HepG2 (cell line): ENCODE results near the gene TRIM67. TPM values are rescaled to one million over a fixed set of nuclear protein-coding genes. Genes with fewer than 3 reads are reported as not detected.
A peak's percentile ranks its signal among the peaks of the same experiment; 100 is the strongest.

Source experiments
- ATAC-seq: fragments of 200-7000 bp; cut with Tn5 transposase; 3 replicates; pipeline ENCODE4 v1.9.1; 2020; ENCODE audit warnings: mild to moderate bottlenecking, moderate library complexity
- BruUV-seq: library from RNA; stranded (reverse); fragments of 400-500 nt; replicated peaks from 2 replicates; lab custom pipeline; 2021; lab: Mats Ljungman, UMichigan
- CTCF ChIA-PET: fragments of 300-600 bp; formaldehyde crosslinking; extraction: SDS; loops from one replicate; lab custom pipeline; 2021; ENCODE audit warnings: low total read pairs, inconsistent platforms, low intra/inter-chr PET ratio; lab: Yijun Ruan, JAX
- POLR2A ChIA-PET: fragments of 350-600 bp; sonication (Branson Sonifier 250); formaldehyde crosslinking; loops from one replicate; lab custom pipeline; 2020; ENCODE audit warnings: antibody characterized with exemption, inconsistent platforms; lab: Yijun Ruan, JAX
- DNase-seq: peaks from one replicate; pipeline ENCODE4 v3.0.0-alpha.2; 2015; ENCODE audit warnings: low spot score
- FAIRE-seq: peaks from 3 replicates; lab custom pipeline; 2011; peaks lifted over from hg19 to GRCh38; lab: Jason Lieb, UNC
- H2AFZ ChIP-seq: one replicate; pipeline ENCODE4 v1.6.1; 2011; ENCODE audit warnings: low read length, inconsistent platforms
- H3K27ac ChIP-seq: fragments of 300-600 bp; 3 replicates; pipeline ENCODE4 v1.8.0; 2011; ENCODE audit warnings: mixed run types, mild to moderate bottlenecking, mixed read lengths, low read length, inconsistent platforms; ENCODE audit not compliant: insufficient read depth; ENCODE audit errors: extremely low read length
- H3K27me3 ChIP-seq, 2 experiments: fragments of 200-600 bp in 1 of 2; 2 replicates in 1 of 2; 3 replicates in 1 of 2; pipeline versions ENCODE4 v1.6.0 to v1.8.0; 2011; ENCODE audit warnings: low read length in 2 of 2, mild to moderate bottlenecking in 2 of 2, moderate library complexity in 2 of 2, inconsistent platforms in 1 of 2; ENCODE audit not compliant: insufficient read depth in 2 of 2, control insufficient read depth in 1 of 2
- H3K36me3 ChIP-seq, 2 experiments: fragments of 200-600 bp in 1 of 2; replicated peaks in 1 of 2; 2 replicates in 1 of 2; 3 replicates in 1 of 2; pipeline versions ENCODE4 v1.5.1 to v1.8.0; 2011; ENCODE audit warnings: low read length in 2 of 2, inconsistent platforms in 1 of 2; ENCODE audit not compliant: insufficient read depth in 2 of 2, control insufficient read depth in 1 of 2
- H3K4me1 ChIP-seq: 2 replicates; pipeline ENCODE4 v1.5.1; 2012; ENCODE audit warnings: low read length, inconsistent platforms; ENCODE audit not compliant: insufficient read depth
- H3K4me2 ChIP-seq: 2 replicates; pipeline ENCODE4 v1.6.0; 2011; ENCODE audit warnings: low read depth, low read length, inconsistent platforms
- H3K4me3 ChIP-seq, 3 experiments: fragments of 200-600 bp in 1 of 3; sonication (generic), shearing (Covaris generic) in 1 of 3; replicated peaks in 1 of 3; 2 replicates each; pipeline ENCODE4 v1.5.1; 2011 to 2016; ENCODE audit warnings: low read length in 3 of 3, inconsistent platforms in 2 of 3, low read depth in 2 of 3, mild to moderate bottlenecking in 2 of 3, control low read depth in 1 of 3, mixed read lengths in 1 of 3; ENCODE audit not compliant: insufficient read depth in 1 of 3
- H3K79me2 ChIP-seq: one replicate; pipeline ENCODE4 v1.6.1; 2011; ENCODE audit warnings: low read length, inconsistent platforms; ENCODE audit not compliant: insufficient read depth
- H3K9ac ChIP-seq: 2 replicates; pipeline ENCODE4 v1.6.0; 2011; ENCODE audit warnings: mild to moderate bottlenecking, low read depth, low read length, inconsistent platforms; ENCODE audit not compliant: insufficient read depth
- H3K9me3 ChIP-seq: 2 replicates; pipeline ENCODE4 v1.5.1; 2012; ENCODE audit warnings: mild to moderate bottlenecking, low read length
- H4K20me1 ChIP-seq: 2 replicates; pipeline ENCODE4 v1.6.0; 2011; ENCODE audit warnings: inconsistent platforms, mild to moderate bottlenecking, low read length, moderate library complexity; ENCODE audit not compliant: insufficient read depth
- ELF4 ChIP-seq: sonication (generic); formaldehyde crosslinking; IDR thresholded peaks from 2 replicates; pipeline ENCODE4 v1.5.0; 2020; ENCODE audit warnings: missing genetic modification reagents, mild to moderate bottlenecking, moderate library complexity, borderline replicate concordance
- PAWR ChIP-seq: sonication (generic); formaldehyde crosslinking; IDR thresholded peaks from 2 replicates; pipeline ENCODE4 v1.4.0; 2020; ENCODE audit warnings: missing genetic modification reagents, mild to moderate bottlenecking, borderline replicate concordance
- RBM39 ChIP-seq: fragments of 200-400 bp; formaldehyde crosslinking; IDR thresholded peaks from one replicate; pipeline ENCODE4 v1.6.1; 2018; ENCODE audit warnings: antibody characterized with exemption, mild to moderate bottlenecking, low read depth, low read length; ENCODE audit not compliant: poor library complexity, severe bottlenecking
- ZFX ChIP-seq: sonication (generic); formaldehyde crosslinking; IDR thresholded peaks from 2 replicates; pipeline ENCODE4 v1.4.0; 2020; ENCODE audit warnings: mild to moderate bottlenecking, low read depth, missing genetic modification reagents, moderate library complexity
- ZNF567 ChIP-seq: sonication (generic); formaldehyde crosslinking; IDR thresholded peaks from 2 replicates; pipeline ENCODE4 v1.8.1; 2023; ENCODE audit warnings: mild to moderate bottlenecking, missing genetic modification reagents, borderline replicate concordance
- ZNF720 ChIP-seq: sonication (generic); formaldehyde crosslinking; IDR thresholded peaks from 2 replicates; pipeline ENCODE4 v1.4.0; 2020; ENCODE audit warnings: missing genetic modification reagents
- ZNF75D ChIP-seq: sonication (generic); formaldehyde crosslinking; IDR thresholded peaks from 2 replicates; pipeline ENCODE4 v1.8.1; 2023; ENCODE audit warnings: missing genetic modification reagents, mild to moderate bottlenecking, borderline replicate concordance
- WGBS: methylation state at CpG from one replicate; pipeline ENCODE4 v1.1.6; 2017; ENCODE audit warnings: low lambda C conversion rate; 5-methylcytosine and 5-hydroxymethylcytosine counted together
- in situ Hi-C: cut with HindIII; loops from 2 replicates; pipeline ENCODE4 v1.10.0; 2017; ENCODE audit warnings: low pct_unique_long_range_greater_than_20kb; ENCODE audit not compliant: extremely low pct_ligation_motif_present
- intact Hi-C: fragments of 100-400 bp; cut with micrococcal nuclease; formaldehyde crosslinking; loops from one replicate; pipeline ENCODE4 v1.10.0; 2022; ENCODE audit not compliant: unreplicated experiment
- polyA plus RNA-seq, 8 experiments: library from polyadenylated mRNA; depleted of rRNA in 3 of 8; stranded (reverse) in 7 of 8; unstranded in 1 of 8; fragments of >200 nt; fragmentation: Illumina TruSeq in 4 of 8; extraction: Trizol in 4 of 8; gene quantifications; 2 replicates each; pipeline versions ENCODE4 v1.2.1 to v1.2.3, GENCODE V29; 2011 to 2016; ENCODE audit warnings: low read depth in 4 of 8, missing spikeins in 1 of 8, mixed read lengths in 1 of 8; ENCODE audit not compliant: insufficient read depth in 1 of 8
- total RNA-seq, 5 experiments: library from RNA; depleted of rRNA; stranded (reverse); fragments of >200 nt; fragmentation: Illumina TruSeq; extraction: Trizol; gene quantifications; 2 replicates each; pipeline ENCODE4 v1.2.3, GENCODE V29; 2016; ENCODE audit warnings: low read depth in 1 of 5
- TF ChIP-seq, protein P1 (sequence below): IDR thresholded peaks from 2 replicates; pipeline ENCODE4 v1.6.1; 2012; ENCODE audit warnings: low read depth, low read length, improper control_type of control experiment
- TF ChIP-seq, protein P2 (sequence below): sonication (generic); formaldehyde crosslinking; IDR thresholded peaks from 2 replicates; pipeline ENCODE4 v1.8.0; 2022; ENCODE audit warnings: low read depth, missing genetic modification reagents
- TF ChIP-seq, protein P3 (sequence below): sonication (generic); formaldehyde crosslinking; IDR thresholded peaks from 2 replicates; pipeline ENCODE4 v1.4.0; 2020; ENCODE audit warnings: mild to moderate bottlenecking, missing genetic modification reagents
- TF ChIP-seq, protein P4 (sequence below): sonication (generic); IDR thresholded peaks from 2 replicates; pipeline ENCODE4 v1.6.1; 2016; ENCODE audit warnings: low read depth, borderline replicate concordance
- TF ChIP-seq, protein P5 (sequence below): sonication (generic); formaldehyde crosslinking; IDR thresholded peaks from 2 replicates; pipeline ENCODE4 v1.4.0; 2020; ENCODE audit warnings: missing genetic modification reagents

Gene TRIM67
- total and polyA plus RNA-seq, 2 of the 13 experiments (the other 11 are each of a cell fraction or from before 2014, with no cell fraction given) = not detected

DNA sequence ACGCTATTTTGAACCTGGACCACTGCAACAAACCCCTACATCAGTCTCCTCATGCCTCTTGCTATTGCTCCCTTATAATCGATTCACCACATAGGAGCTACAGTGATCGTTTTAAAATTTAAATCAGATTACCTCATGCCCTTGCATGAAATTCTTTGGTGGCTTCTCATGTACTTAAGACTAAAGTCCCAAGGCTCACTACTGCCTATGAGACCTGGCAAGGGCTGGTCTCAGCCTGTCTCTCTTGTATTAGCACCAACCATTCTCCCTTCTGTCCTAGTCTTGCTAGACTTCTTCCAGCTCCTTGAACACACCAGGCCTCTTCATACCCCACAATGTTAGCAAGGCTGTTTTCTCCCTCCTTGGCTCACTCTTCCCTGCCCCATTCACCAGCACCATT, 72.6 kb downstream of the TRIM67 start (continued):
- TF ChIP-seq, protein P1, sequence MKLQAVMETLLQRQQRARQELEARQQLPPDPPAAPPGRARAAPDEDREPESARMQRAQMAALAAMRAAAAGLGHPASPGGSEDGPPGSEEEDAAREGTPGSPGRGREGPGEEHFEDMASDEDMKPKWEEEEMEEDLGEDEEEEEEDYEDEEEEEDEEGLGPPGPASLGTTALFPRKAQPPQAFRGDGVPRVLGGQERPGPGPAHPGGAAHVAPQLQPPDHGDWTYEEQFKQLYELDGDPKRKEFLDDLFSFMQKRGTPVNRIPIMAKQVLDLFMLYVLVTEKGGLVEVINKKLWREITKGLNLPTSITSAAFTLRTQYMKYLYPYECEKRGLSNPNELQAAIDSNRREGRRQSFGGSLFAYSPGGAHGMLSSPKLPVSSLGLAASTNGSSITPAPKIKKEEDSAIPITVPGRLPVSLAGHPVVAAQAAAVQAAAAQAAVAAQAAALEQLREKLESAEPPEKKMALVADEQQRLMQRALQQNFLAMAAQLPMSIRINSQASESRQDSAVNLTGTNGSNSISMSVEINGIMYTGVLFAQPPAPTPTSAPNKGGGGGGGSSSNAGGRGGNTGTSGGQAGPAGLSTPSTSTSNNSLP = no peak
- TF ChIP-seq RBM39 (no peak), ELF4 (CRISPR knock-in tag) (no peak), ZNF720 (CRISPR knock-in tag) (no peak), ZFX (no peak), PAWR (CRISPR knock-in tag) (no peak), ZNF567 (CRISPR knock-in tag) (no peak)
- TF ChIP-seq, protein P2, sequence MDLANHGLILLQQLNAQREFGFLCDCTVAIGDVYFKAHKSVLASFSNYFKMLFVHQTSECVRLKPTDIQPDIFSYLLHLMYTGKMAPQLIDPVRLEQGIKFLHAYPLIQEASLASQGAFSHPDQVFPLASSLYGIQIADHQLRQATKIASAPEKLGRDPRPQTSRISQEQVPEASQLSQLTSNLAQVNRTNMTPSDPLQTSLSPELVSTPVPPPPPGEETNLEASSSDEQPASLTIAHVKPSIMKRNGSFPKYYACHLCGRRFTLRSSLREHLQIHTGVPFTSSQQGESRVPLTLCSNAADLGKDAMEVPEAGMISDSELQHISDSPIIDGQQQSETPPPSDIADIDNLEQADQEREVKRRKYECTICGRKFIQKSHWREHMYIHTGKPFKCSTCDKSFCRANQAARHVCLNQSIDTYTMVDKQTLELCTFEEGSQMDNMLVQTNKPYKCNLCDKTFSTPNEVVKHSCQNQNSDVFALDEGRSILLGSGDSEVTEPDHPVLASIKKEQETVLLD (CRISPR knock-in tag) = no peak

DNA sequence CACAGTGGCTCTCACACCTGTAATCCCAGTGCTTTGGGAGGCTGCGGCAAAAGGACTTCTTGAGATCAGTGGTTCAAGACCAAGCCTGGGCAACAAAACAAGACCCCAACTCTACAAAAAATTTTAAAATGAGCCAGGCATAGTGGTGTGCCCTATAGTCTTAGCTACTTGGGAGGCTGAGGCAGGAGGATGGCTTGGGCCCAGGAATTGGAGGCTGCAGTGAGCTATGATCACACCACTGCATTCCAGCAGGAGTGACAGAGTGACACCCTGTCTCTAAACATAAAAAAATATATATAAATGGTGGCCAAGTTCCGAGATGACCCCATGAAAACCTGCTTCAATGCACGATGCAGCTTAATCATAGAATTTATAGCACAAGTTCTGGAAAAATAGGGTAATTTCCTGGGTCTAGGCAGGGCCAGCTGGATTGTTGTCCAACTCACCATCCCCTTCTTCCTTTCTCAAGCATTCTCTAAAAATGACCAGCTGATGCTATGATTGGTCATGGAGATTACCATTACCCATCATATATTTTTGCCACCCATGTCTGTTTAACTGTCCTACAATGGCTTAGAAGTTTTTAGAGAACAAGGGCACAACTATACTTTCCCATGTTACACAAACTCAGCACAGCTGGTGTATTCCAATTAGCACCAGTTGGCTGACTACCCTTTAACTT, 73.8 kb downstream of the TRIM67 start:
- ChIA-PET CTCF (no interaction called here), POLR2A (interaction anchor here (1.4 to 4.0 kb wide), 3 partner anchors 15 to 522 kb away, joined by 3 to 47 read pairs (median 7); partner anchors contain the start of genes AGT and C1orf198)
- 91% methylated on average over 3 of the region's 3 CpGs for WGBS
- in situ Hi-C loops (no loop called here), intact Hi-C loops (no loop called here)
- H3K9ac ChIP-seq = no peak overlapping the region; the same call in 1 of the 2 replicates
- H3K27me3 ChIP-seq = no peaks in the 10 kb centered on the region; a peak in 1 of 5 replicates
- no peaks in the 10 kb centered on the region for H4K20me1 ChIP-seq
- peaks cover 89% of the 10 kb centered on the region for H3K4me1 ChIP-seq
- peak overlapping the region; percentile 59; the same call in 1 of the 2 replicates for H3K4me2 ChIP-seq
- H2AFZ ChIP-seq = no peak overlapping the region
- FAIRE-seq (no peak), ATAC-seq (no peak), DNase-seq (no peak)
- BruUV-seq = no TSS peak
- H3K36me3 ChIP-seq = peaks cover 2 to 5% of the 10 kb centered on the region in 2 experiments; a peak in 3 of 5 replicates
- peaks cover 30% of the 10 kb centered on the region for H3K79me2 ChIP-seq
- peak overlapping the region; percentile 98 for H3K27ac ChIP-seq
- H3K9me3 ChIP-seq = no peaks in the 10 kb centered on the region
- no peak overlapping the region for H3K4me3 ChIP-seq
- TF ChIP-seq, protein P3, sequence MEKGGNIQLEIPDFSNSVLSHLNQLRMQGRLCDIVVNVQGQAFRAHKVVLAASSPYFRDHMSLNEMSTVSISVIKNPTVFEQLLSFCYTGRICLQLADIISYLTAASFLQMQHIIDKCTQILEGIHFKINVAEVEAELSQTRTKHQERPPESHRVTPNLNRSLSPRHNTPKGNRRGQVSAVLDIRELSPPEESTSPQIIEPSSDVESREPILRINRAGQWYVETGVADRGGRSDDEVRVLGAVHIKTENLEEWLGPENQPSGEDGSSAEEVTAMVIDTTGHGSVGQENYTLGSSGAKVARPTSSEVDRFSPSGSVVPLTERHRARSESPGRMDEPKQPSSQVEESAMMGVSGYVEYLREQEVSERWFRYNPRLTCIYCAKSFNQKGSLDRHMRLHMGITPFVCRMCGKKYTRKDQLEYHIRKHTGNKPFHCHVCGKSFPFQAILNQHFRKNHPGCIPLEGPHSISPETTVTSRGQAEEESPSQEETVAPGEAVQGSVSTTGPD = peak; percentile 65; the same call in 1 of the 2 replicates
- TF ChIP-seq, protein P4, sequence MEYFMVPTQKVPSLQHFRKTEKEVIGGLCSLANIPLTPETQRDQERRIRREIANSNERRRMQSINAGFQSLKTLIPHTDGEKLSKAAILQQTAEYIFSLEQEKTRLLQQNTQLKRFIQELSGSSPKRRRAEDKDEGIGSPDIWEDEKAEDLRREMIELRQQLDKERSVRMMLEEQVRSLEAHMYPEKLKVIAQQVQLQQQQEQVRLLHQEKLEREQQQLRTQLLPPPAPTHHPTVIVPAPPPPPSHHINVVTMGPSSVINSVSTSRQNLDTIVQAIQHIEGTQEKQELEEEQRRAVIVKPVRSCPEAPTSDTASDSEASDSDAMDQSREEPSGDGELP = peak; percentile 72; the same call in 1 of the 2 replicates
- TF ChIP-seq ZNF75D (CRISPR knock-in tag) = no peak
- TF ChIP-seq, protein P5, sequence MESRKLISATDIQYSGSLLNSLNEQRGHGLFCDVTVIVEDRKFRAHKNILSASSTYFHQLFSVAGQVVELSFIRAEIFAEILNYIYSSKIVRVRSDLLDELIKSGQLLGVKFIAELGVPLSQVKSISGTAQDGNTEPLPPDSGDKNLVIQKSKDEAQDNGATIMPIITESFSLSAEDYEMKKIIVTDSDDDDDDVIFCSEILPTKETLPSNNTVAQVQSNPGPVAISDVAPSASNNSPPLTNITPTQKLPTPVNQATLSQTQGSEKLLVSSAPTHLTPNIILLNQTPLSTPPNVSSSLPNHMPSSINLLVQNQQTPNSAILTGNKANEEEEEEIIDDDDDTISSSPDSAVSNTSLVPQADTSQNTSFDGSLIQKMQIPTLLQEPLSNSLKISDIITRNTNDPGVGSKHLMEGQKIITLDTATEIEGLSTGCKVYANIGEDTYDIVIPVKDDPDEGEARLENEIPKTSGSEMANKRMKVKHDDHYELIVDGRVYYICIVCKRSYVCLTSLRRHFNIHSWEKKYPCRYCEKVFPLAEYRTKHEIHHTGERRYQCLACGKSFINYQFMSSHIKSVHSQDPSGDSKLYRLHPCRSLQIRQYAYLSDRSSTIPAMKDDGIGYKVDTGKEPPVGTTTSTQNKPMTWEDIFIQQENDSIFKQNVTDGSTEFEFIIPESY (CRISPR knock-in tag) = no peak
